Natural killer cell (primary cell): ENCODE results near the gene NDFIP1. TPM values are rescaled to one million over a fixed set of nuclear protein-coding genes. Genes with fewer than 3 reads are reported as not detected.

Experiments
- ATAC-seq, 3 donors: fragments of 150-1000 bp in 2 of 3; fragments of 200-7000 bp in 1 of 3; cut with Tn5 transposase; 1 replicate in 1 of 3; 2 replicates in 2 of 3; pipeline ENCODE4 v1.10.0; 2021; ENCODE audit warnings: mild to moderate bottlenecking in 2 of 3, moderate library complexity in 2 of 3
- DNase-seq, 2 donors: peaks; one replicate each; pipeline versions ENCODE4 v3.0.0 to v3.0.0-alpha.2; 2013 to 2021; ENCODE audit warnings: mixed read lengths in 1 of 2
- H3K27ac ChIP-seq: one replicate; pipeline ENCODE4 v1.5.1; 2013; ENCODE audit warnings: mild to moderate bottlenecking, low read length
- H3K27me3 ChIP-seq: one replicate; pipeline ENCODE4 v1.6.1; 2013; ENCODE audit warnings: low read length; ENCODE audit not compliant: control insufficient read depth, insufficient read depth
- H3K36me3 ChIP-seq: one replicate; pipeline ENCODE4 v1.6.1; 2013; ENCODE audit warnings: low read length; ENCODE audit not compliant: control insufficient read depth, insufficient read depth
- H3K4me1 ChIP-seq: one replicate; pipeline ENCODE4 v1.6.1; 2013; ENCODE audit warnings: low read length; ENCODE audit not compliant: control insufficient read depth, insufficient read depth
- H3K4me3 ChIP-seq: one replicate; pipeline ENCODE4 v1.5.1; 2013; ENCODE audit warnings: low read length
- H3K9me3 ChIP-seq: one replicate; pipeline ENCODE4 v1.6.1; 2013; ENCODE audit warnings: low read length; ENCODE audit not compliant: control insufficient read depth, insufficient read depth
- H3K27ac Mint-ChIP-seq, 2 donors: one replicate each; pipeline ENCODE4 v1.8.0; 2022; ENCODE audit warnings: mild to moderate bottlenecking in 2 of 2, mixed read lengths in 2 of 2, moderate library complexity in 1 of 2
- H3K27me3 Mint-ChIP-seq, 2 donors: one replicate each; pipeline ENCODE4 v1.8.0; 2022; ENCODE audit warnings: low read depth in 2 of 2, mixed read lengths in 2 of 2
- H3K36me3 Mint-ChIP-seq: one replicate; pipeline ENCODE4 v1.8.0; 2022; ENCODE audit warnings: mixed read lengths
- H3K4me1 Mint-ChIP-seq, 2 donors: one replicate each; pipeline ENCODE4 v1.8.0; 2022; ENCODE audit warnings: mixed read lengths in 2 of 2
- H3K4me3 Mint-ChIP-seq: one replicate; pipeline ENCODE4 v1.8.0; 2022; ENCODE audit warnings: mild to moderate bottlenecking, moderate library complexity, mixed read lengths
- H3K9me3 Mint-ChIP-seq, 2 donors: one replicate each; pipeline ENCODE4 v1.8.0; 2022; ENCODE audit warnings: mixed read lengths in 2 of 2
- CTCF ChIP-seq: fragments of 200-600 bp; IDR thresholded peaks from one replicate; pipeline ENCODE4 v1.8.0; 2022; ENCODE audit warnings: antibody characterized with exemption
- WGBS: methylation state at CpG from one replicate; pipeline ENCODE4 v1.1.7; 2013; ENCODE audit warnings: missing lambda C conversion rate; ENCODE audit not compliant: insufficient coverage; 5-methylcytosine and 5-hydroxymethylcytosine counted together
- intact Hi-C: fragments of 100-400 bp; cut with micrococcal nuclease; formaldehyde crosslinking; loops from one replicate; pipeline ENCODE4 v1.14.2; 2022
- total RNA-seq, 4 donors: library from RNA; stranded (reverse); fragments of 120-200 nt in 1 of 4; gene quantifications; one replicate each; pipeline versions ENCODE4 v1.2.3 to v1.2.4, GENCODE V29; 2013 to 2022

NDFIP1 gene
- total RNA-seq, 3 donors from 2014 or later (not counting 1 experiment from before 2014, with no cell fraction given): 45.4 to 57.6 (median 51.7) TPM

GRCh38 chr5:142189813-142190212 lies 81.2 kb downstream of the NDFIP1 start:
- ATAC-seq (no peak), DNase-seq (no peak)
- H3K27ac Mint-ChIP-seq: no peak overlapping the region
- Histone ChIP-seq H3K4me1 (peaks cover 16% of the 10 kb centered on the region), H3K27ac (no peak overlapping the region), H3K27me3 (no peaks in the 10 kb centered on the region), H3K9me3 (no peaks in the 10 kb centered on the region), H3K4me3 (no peak overlapping the region), H3K36me3 (no peaks in the 10 kb centered on the region)
- WGBS: 78% methylated on average over 5 of the region's 8 CpGs
- intact Hi-C loops: no loop called here
- H3K4me1 Mint-ChIP-seq: peaks cover 21 to 30% of the 10 kb centered on the region in 2 donors
- H3K27me3 Mint-ChIP-seq: no peaks in the 10 kb centered on the region
- no peaks in the 10 kb centered on the region for H3K9me3 Mint-ChIP-seq
- no peak overlapping the region for H3K4me3 Mint-ChIP-seq
- TF ChIP-seq CTCF: no peak
- H3K36me3 Mint-ChIP-seq: no peaks in the 10 kb centered on the region

GRCh38 chr5:142191776-142192175 lies 83.2 kb downstream of the NDFIP1 start:
- TF ChIP-seq CTCF: no peak
- no peak overlapping the region for H3K27ac Mint-ChIP-seq

GRCh38 chr5:142192286-142193113 lies 83.9 kb downstream of the NDFIP1 start:
- H3K9me3 ChIP-seq: no peaks in the 10 kb centered on the region
- no peak for TF ChIP-seq CTCF
- no peak overlapping the region for H3K4me3 Mint-ChIP-seq
- ATAC-seq (no peak), DNase-seq (no peak)
- H3K4me3 ChIP-seq: no peak overlapping the region
- no peak overlapping the region for H3K27ac Mint-ChIP-seq
- H3K27me3 ChIP-seq: no peaks in the 10 kb centered on the region
- peaks cover 6% of the 10 kb centered on the region for H3K4me1 ChIP-seq
- 88% methylated on average over 15 of the region's 15 CpGs for WGBS
- intact Hi-C loops: no loop called here
- no peaks in the 10 kb centered on the region for H3K36me3 Mint-ChIP-seq
- no peaks in the 10 kb centered on the region for H3K9me3 Mint-ChIP-seq
- no peaks in the 10 kb centered on the region for H3K27me3 Mint-ChIP-seq
- H3K27ac ChIP-seq: no peak overlapping the region
- H3K4me1 Mint-ChIP-seq: peaks cover 8 to 14% of the 10 kb centered on the region in 2 donors
- no peaks in the 10 kb centered on the region for H3K36me3 ChIP-seq

More at GRCh38 chr5:142191776-142192175, 83.2 kb downstream of the NDFIP1 start:
- ATAC-seq (no peak), DNase-seq (no peak)
- H3K27ac ChIP-seq: no peak overlapping the region
- Mint-ChIP-seq H3K27me3 (no peaks in the 10 kb centered on the region), H3K4me3 (no peak overlapping the region), H3K4me1 (peaks cover 15 to 21% of the 10 kb centered on the region in 2 donors), H3K36me3 (no peaks in the 10 kb centered on the region), H3K9me3 (no peaks in the 10 kb centered on the region)
- no peak overlapping the region for H3K4me3 ChIP-seq
- H3K36me3 ChIP-seq: no peaks in the 10 kb centered on the region
- H3K27me3 ChIP-seq: no peaks in the 10 kb centered on the region
- WGBS: 82% methylated on average over 5 of the region's 5 CpGs
- peaks cover 13% of the 10 kb centered on the region for H3K4me1 ChIP-seq
- intact Hi-C loops: no loop called here
- no peaks in the 10 kb centered on the region for H3K9me3 ChIP-seq

GRCh38 chr5:142193114-142193428 lies 84.5 kb downstream of the NDFIP1 start:
- H3K27ac Mint-ChIP-seq: no peak overlapping the region
- intact Hi-C loops: no loop called here
- 91% methylated on average over 7 of the region's 7 CpGs for WGBS

More at GRCh38 chr5:142193114-142193428, 84.5 kb downstream of the NDFIP1 start:
- Histone ChIP-seq H3K36me3 (no peaks in the 10 kb centered on the region), H3K27ac (no peak overlapping the region), H3K27me3 (no peaks in the 10 kb centered on the region), H3K4me1 (peaks cover under 1% of the 10 kb centered on the region), H3K4me3 (no peak overlapping the region), H3K9me3 (no peaks in the 10 kb centered on the region)
- no peaks in the 10 kb centered on the region for H3K9me3 Mint-ChIP-seq
- no peak for ATAC-seq
- H3K4me3 Mint-ChIP-seq: no peak overlapping the region
- DNase-seq: no peak
- H3K4me1 Mint-ChIP-seq: peaks cover 2 to 8% of the 10 kb centered on the region in 2 donors
- no peaks in the 10 kb centered on the region for H3K36me3 Mint-ChIP-seq
- no peaks in the 10 kb centered on the region for H3K27me3 Mint-ChIP-seq
- no peak for TF ChIP-seq CTCF
